HG03575 (cell line): ENCODE results near the gene ARL2.
A peak's percentile ranks its signal among the peaks of the same experiment; 100 is the strongest.
"Not testable (repeated sequence)": the region's sequence is repeated elsewhere in the genome, so short reads cannot be mapped to it uniquely, and the experiment has no call there.

Source experiments
- ATAC-seq: cut with Tn5 transposase; IDR thresholded peaks from one replicate; pipeline ENCODE4 v1.9.1; 2021; ENCODE audit not compliant: unreplicated experiment, insufficient number of reproducible peaks, low FRiP score; ENCODE audit errors: extremely low read depth

The ARL2 gene

GRCh38 chr11:65013888-65014725 lies at the start of gene ARL2:
Gene ARL2, plus strand, starts transcription at chr11:65014160. Its CDS starts 48 bp downstream, at chr11:65014208.
- ATAC-seq = peak; percentile 40

- no peak for ATAC-seq
Measured at GRCh38 chr11:64967375-64967774, 46.6 kb upstream of the ARL2 start.

- no peak for ATAC-seq
Measured at GRCh38 chr11:64969209-64969608, 44.8 kb upstream of the ARL2 start.

DNA sequence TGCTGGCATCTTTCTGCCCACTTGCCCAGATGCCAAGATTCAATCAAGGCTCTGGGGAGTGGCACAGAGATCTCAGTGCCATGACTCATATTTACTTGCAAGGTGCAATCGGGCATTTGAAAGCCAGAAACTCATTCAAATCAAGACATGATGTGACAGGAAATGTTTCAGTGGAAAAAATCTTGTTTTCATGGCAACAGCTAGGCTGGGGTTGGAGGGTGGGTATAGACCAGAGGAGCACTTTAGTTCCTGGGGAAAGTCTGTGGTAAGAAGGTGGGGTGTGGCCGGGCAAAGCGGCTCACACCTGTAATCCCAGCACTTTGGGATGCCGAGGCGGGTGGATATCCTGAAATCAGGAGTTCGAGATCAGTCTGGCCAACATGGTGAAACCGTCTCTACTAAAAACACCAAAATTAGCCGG lies 43.2 kb upstream of the ARL2 start:
- no peak for ATAC-seq

DNA sequence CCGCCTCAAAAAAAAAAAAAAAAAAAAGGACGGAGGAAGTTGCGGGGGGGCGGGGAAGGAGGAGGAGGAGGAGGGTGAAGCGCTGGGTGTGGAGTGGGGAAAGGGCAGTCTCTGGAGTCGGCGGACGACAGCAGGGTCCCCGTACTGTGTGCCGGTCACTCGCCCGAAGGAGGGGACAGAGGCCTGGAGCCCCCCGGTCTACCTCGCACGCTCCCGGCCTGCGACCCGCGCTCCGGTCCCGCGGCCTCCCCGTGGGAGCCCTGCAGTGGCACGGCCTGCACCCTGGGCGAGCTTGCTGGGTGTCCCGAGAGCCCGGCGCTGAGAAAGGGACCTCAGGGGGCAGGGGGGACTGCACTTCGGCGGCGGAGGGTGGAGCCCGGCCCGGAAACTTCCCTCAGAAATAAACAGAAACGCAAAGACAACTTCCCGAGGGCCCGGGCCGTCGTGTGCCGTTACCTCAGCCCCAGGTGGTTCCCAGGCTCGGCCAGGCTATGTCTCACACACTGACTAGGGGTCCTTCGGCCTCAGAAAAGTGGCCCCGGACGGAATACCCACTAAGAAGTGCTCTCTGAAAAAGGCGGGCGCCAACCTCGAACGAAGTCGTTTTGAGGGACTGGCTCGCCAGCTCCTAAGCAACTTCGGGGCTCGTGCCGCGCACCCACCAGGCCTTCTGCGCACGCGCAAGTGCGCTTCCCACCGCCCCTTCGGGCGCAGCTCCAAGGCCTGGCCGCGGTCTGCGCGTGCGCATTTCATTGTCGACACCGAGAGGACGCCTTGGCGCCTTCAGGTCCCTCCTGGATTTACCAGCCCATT lies 42.3 kb upstream of the ARL2 start, which contains the start of gene MAJIN:
Gene MAJIN, minus strand, starts transcription at position 688 of the 813 bp plus-strand sequence. CDS start 12,703 bp downstream, outside the sequence.
- ATAC-seq = no peak

DNA sequence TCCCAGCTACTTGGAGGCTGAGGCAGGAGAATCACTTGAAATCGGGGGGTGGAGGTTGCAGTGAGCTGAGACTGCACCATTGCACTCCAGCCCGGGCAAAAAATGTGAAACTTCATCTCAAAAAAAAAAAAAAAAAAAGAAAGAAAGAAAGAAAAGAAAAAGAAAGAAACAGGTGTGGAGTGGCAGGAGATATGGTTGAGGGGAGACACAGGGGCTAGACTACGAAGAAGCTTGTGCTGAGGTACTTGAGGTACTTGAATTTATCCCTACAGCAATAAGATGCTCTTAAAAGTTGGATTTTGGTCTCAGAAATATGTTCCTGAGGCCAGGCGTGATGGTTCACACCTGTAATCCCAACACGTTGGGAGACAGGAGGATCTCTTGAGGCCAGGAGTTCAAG lies 39.8 kb upstream of the ARL2 start:
- ATAC-seq = no peak

DNA sequence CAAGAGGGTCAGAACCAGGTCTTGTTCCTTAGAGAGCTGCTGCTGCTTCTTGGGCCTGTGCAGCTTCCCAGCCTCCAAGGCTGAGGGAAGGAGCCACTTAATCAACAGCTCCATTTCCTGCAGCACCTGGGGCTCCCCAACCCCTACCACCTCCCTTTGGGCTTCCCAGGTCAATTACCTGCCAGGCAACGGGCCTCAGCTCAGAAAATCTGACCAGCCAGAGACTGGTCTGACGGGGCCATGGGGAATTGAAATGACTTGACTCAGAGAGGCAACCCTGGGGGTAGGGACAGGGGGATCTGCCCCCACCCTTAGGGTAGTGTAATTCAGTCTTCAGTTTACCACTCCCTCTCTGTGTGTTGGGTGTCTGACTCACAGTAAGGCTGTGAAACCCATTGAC lies 37.3 kb upstream of the ARL2 start:
- no peak for ATAC-seq

- not testable (repeated sequence) for ATAC-seq
Measured at GRCh38 chr11:64983339-64983738, 30.6 kb upstream of the ARL2 start.

GRCh38 chr11:64987998-64988854 lies 25.7 kb upstream of the ARL2 start:
- no peak for ATAC-seq

DNA sequence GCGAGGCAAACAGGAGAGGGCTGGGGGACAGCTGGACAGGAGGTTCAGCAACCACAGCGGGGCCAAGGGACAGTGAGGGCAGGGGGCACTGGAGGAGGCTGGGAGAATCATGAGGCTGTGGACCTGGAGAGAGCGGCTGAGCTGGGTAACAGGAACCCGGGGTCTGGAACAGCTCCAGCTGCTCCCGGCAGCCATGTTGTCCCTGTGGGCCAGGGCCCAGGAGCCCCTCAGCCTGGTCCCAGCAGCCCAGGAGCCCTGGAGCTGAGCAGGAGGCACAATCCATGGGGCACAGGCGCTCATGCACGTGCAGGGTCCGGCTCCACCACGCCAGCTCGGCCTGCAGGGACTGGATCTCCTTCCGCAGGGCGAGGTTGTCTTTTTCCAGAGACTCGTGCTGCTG lies 24.5 kb upstream of the ARL2 start:
- ATAC-seq = no peak

GRCh38 chr11:64990222-64990923 lies 23.6 kb upstream of the ARL2 start:
- no peak for ATAC-seq

DNA sequence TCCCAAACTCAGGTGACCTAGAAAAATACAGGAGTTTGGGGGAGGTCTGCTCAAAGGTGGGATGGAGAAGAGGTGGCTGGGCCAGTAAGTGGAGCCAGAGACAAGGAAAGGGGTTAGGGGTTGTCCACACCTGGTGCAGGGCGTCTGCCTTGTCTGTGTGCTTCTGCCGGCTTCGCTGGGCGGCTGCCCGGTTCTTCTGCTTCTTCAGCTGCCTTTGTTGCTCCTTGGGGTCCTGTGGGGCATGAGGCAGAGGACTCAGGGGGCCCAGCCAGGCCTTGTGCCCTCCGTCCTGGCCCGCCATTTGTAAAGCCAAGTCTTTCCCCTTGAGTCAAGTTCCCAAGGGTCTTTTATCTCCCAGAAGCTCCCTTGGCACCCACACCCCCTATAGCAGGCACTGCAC lies 19.6 kb upstream of the ARL2 start:
- no peak for ATAC-seq

DNA sequence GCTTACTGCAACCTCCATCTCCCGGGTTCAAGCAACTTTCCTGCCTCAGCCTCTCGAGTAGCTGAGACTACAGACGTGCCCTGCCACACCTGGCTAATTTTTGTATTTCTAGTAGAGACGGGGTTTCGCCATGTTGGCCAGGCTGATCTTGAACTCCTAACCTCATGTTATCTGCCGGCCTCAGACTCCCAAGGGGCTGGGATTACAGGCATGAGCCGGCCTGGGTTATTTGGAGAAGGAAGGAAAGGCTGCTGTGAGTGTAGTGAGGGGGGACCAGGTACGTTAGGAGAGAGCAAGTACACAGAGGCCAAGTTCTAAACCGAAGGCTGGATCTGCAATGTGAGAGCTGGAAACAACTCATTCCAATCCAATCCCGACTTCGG lies 17.6 kb upstream of the ARL2 start:
- ATAC-seq = no peak

GRCh38 chr11:64996710-64997380 lies 17.1 kb upstream of the ARL2 start, which contains the start of gene BATF2:
Gene BATF2, minus strand, starts transcription at chr11:64996971. Its CDS starts 57 bp downstream, at chr11:64996914.
- no peak for ATAC-seq

DNA sequence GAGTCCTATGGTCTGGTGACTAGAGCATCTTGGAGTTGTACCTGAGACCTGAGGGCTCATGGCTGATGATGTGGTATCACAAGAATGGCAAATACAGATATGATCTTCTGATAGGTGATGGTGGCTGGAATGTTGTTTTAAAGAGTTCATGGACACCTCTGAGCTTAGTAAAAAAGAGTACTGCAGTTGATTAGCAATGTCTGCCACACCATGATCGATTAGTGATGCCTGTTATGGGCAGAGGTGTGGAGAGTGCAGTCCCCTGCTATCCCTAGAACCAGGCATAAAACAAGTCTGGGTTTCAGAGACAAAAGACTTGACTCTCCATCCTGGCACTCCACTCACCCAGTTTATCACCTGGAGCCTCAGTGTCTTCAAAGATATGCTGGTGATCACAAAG lies 15.8 kb upstream of the ARL2 start:
- ATAC-seq = no peak

DNA sequence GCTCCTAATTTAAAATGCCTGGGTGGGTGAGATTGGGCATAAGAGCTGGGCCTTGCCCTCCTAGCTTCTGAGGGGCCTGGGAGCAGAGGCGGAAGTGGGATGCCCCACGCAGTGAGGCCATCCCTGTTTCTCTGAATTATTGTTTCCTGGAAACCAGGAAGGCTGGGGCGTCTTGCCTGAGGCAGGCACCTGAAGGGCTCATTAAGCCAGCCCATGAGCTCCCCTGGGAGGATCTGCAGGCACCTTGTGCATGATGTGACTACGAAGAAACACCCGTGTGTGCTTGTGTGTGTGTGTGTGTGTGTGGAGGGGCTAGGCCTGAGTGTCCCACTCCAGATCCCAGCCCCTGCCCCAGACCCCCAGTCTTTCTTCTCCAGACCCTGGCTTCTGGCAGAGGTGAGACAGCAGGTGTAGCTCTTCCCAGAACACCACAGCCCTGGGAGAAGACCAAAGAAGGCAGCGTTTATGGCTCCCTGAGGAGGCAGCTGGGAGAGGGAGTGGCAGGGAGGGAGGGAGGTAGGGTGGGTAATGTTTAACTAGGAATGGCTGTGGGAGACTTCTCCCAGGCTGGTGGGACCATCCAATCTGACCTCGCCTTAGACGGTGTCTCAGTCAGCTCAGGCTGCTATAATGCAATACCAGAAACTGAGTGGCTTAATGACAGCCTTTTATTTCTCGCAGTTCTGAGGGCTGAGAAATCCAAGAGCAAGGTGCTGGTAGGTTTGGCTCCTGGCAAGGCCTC lies 15.1 kb upstream of the ARL2 start:
- ATAC-seq = no peak

DNA sequence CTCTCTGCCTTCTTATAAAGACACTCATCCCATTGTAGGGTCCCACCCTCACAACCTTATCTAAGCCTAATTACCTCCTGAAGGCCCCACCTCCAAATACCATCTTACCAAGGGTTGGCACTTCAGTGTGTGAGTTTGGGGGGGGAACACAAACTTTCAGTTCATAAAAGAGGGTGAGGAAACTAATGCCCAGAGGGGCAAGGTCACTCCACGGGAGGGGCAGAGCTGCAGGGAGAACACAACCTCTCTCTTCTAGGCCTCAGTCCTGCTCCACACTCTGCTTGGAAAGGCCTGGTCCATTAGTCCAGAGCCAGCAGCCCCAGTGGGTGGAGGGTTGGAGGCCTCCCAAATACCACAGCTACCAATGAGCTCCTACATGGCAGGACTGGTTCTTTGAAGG lies 14.5 kb upstream of the ARL2 start:
- no peak for ATAC-seq
